Hypothalamus (tissue), 51 donors: Measurements from ENCODE around the gene ADGRV1.
"Not testable (repeated sequence)": the region's sequence is repeated elsewhere in the genome, so short reads cannot be mapped to it uniquely, and the experiment has no call there.

ENCODE experiments used
- DNase-seq, 51 donors: peaks; one replicate each; lab custom pipeline; 2025; lab: John Stamatoyannopoulos, UW

Gene ADGRV1

DNA sequence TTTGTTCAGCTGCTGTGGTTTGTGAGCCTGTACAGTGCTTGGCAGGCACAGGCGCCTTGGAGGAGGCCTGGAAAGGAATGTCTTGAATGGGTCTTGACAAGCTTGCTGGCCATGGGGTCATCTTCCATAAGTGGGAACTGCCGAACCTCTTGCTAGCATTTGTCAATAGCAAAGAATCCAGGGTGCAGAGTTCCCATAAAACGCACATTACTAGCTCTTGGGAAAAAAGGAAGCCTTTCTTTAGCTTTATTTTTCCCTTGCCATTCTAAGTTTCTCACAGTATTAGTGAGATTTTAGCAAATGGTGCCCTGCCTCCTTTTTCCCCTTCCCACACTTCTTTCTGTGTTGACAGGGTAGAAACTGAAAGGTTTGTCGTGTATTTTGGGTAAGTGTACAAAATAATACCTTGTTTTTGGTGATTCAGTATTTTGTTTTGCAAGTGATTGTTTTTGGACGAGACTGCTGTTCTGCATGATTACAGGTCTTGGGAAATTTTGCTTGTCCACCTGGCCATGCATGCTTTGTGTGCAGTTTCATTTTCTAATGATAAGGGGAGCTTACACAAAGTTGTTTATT, 82.0 kb downstream of the ADGRV1 start:
- peak in 15 of 51 donors; percentile 1 to 23 (median 5) for DNase-seq

DNA sequence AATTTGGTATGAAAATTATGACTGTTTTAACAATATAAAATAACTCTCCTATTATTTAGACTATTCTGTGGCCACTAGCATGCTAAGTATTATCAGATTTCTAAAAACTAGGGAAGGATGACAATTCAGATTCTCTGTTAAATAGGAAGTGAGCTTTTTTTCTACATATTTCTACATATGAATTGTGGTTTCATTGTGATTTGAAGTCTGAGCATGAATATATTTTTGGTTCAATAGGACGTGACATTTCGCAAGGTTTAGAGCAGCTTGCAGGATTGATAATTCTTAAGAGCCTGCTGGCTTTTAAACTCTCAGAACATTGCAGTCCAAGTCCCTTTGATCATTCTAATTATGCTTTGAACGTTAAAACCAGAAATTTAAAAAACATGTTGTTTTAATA, 82.9 kb downstream of the ADGRV1 start:
- no peak for DNase-seq

DNA sequence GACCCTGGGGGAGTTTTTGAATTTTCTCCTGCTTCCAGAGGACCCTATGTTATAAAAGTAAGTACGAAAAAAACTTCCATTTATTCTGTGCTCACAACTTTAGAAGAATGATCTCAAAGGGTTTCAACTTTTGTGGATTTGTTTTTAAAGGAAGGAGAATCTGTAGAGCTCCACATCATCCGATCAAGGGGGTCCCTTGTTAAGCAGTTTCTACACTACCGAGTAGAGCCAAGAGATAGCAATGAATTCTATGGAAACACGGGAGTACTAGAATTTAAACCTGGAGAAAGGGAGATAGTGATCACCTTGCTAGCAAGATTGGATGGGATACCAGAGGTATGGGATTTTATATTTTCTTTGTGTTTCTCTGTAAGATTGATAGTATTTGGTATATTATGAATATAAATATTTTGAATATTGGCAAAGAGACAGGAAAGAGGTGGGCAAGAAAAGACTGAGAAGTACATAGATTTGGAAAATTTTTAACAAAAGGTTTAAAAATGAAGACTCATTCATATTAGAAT, 84.2 kb downstream of the ADGRV1 start:
- no peak for DNase-seq

DNA sequence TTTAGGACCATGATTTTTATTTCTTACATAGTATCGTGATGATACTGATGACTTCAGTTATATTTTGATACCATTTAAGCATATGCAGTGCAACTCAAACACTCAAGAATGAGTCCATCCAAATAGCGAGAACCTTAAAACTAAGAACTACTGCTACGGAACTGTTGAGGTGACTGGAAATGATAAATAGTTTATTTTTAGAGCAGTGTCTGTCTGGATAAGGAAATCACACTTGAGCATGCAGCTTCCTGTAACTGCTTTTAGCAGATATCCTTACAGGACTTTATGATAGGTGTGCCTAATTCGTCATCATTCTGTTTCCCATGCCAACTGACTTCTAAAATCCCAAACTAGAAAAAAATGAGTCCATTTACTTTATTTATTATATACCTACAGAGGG, 85.5 kb downstream of the ADGRV1 start:
- peak in 1 of 51 donors; percentile 7 for DNase-seq

DNA sequence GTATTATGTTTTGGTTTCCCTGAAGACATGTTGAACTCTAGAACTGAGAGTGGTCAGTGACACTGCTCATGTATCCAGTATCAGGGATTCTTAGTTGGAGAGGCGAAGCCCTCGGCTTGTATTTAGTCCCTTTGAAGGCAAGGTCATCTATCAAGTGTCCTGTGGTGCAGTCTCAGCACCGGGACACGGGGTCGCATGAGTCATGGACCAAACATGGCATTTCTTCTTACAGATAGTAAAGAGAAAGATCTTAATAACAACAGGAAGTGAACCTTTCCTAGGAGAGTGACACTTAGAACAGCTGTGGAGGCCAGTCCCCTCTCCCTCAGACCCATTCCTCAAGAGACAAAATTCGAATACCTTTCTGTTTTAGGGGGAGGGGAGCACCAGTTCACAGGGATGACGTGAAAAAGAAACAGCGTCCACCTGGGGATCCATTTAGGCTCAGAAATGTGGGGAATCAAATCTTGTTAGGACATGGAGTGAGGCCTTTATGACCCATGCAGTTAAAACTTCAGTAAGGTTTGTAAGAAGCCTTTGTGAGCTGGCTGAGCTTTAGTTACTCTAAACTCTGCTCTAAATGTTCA, 86.5 kb downstream of the ADGRV1 start:
- no peak for DNase-seq

DNA sequence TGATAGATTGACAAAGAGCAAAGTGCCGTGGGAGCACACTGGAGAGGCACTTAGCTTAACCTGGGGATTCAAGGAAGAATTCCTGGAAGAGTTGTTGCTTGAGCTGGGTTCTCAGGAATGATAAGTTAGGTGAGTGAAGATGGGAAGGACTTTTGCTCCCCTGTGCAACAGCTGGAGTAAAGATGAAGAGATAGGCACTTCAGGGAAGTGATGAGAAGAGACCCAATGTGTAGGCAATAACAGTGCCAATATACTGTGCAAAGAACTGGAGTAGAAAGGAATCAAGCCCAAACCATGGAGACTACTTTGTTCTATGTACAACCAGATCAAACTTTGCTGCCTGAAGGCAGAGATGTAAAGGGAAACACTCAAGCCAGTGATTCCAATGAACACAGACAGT, 92.2 kb downstream of the ADGRV1 start:
- DNase-seq = no peak

GRCh38 chr5:90654215-90654614, 95.6 kb downstream of the ADGRV1 start:
- DNase-seq = no peak

DNA sequence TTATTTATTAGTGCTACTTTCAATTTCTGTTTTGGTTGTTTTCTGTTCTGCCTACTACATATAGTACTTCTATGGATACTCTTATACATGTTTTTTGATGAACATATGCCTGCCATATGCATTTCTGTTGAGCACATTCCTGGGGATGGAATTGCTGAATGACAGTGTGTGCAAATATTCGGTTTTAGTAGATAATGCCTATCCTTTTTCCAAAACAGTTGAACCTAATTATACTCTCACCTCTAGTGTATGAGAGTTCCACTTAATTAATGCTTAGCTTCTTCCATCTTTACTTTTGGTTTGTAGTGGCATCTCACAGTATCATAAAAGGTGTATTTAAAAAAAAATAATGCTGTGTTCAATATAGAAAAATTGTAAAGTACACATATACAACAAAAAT, 96.8 kb downstream of the ADGRV1 start:
- DNase-seq = no peak

- no peak for DNase-seq
These were observed 98.4 kb downstream of the ADGRV1 start for GRCh38 chr5:90657030-90657429.

DNA sequence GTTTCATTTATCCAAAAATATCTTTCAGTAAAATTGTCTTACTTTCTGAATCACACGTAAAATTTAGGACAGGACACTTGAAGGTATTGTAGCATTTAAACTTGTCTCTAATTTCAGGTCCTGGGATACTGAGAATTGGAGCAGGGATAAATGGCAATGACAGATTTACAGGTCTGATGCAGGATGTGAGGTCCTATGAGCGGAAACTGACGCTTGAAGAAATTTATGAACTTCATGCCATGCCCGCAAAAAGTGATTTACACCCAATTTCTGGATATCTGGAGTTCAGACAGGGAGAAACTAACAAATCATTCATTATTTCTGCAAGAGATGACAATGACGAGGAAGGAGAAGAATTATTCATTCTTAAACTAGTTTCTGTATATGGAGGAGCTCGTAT, 99.2 kb downstream of the ADGRV1 start:
- DNase-seq = no peak

DNA sequence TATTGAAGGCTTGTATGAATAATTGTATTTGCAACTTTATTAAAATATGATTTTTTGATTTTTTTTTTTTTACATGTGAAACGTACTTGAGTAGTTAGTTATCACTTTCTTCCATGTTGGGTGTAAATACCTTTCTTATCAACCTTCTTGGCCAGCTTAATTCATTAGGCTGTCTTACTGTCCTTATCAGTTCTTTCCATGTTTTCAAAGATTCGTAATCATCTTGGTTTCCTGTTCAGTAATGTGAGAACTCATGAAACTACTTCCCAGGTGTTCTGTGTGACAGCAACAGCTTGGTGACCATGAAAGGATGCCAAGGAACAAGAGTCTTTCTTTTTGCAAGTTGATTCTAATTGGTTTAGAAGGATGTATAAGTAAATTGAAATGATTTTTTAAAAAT, 100.0 kb downstream of the ADGRV1 start:
- no peak for DNase-seq

DNA sequence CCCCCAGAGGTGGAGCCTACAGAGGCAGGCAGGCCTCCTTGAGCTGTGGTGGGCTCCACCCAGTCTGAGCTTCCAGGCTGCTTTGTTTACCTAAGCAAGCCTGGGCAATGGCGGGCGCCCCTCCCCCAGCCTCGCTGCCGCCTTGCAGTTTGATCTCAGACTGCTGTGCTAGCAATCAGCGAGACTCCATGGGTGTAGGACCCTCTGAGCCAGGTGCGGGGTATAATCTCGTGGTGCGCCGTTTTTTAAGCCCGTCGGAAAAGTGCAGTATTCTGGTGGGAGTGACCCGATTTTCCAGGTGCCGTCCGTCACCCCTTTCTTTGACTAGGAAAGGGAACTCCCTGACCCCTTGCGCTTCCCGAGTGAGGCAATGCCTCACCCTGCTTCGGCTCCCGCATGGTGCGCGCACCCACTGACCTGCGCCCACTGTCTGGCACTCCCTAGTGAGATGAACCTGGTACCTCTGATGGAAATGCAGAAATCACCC, 109.5 kb downstream of the ADGRV1 start:
- DNase-seq = not testable (repeated sequence)

DNA sequence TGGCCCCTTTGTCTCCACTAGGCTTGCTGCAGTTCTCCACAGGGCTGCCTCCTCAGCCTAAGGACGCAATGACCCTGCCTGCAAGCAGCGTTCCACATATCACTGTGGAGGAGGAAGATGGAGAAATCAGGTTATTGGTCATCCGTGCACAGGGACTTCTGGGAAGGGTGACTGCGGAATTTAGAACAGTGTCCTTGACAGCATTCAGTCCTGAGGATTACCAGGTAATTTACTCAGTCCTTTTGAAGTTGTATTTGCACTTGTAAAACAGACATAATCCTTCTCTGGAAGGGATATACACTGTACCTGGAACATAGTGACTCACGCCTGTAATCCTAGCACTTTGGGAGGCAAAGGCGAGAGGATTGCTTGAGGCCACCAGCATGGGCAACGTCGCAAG, 116.6 kb downstream of the ADGRV1 start:
- peak in 1 of 51 donors; percentile 3 for DNase-seq

DNA sequence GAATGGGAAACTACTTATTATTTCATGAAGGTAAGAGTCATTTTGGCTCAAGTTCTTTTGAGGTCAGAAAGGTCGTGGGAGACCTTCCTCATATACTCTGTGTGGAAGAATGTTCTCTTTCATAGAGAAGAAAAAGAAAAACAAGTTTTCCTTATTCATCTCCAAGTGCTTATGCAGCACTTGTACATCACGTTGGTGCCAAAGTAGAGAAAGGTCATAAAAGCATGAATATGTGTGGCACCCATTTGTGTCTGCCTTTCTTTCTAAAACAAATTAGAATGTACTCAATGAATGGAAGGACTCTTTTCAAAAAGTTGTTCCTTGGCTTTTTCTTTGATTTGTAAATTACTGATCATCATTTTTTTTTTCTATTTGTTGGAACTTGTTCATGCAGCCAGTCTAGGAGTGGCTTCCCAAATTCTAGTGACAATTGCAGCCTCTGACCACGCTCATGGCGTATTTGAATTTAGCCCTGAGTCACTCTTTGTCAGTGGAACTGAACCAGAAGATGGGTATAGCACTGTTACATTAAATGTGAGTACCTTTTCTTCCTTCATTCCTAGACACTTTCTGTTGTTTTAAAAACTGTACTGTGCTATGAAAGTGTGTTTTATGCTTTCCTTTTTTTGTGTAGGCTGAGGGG, 122.4 kb downstream of the ADGRV1 start:
- peak in 2 of 51 donors; percentile 18 to 22 for DNase-seq

- no peak for DNase-seq
These were observed 123.7 kb downstream of the ADGRV1 start for GRCh38 chr5:90682278-90682677.

DNA sequence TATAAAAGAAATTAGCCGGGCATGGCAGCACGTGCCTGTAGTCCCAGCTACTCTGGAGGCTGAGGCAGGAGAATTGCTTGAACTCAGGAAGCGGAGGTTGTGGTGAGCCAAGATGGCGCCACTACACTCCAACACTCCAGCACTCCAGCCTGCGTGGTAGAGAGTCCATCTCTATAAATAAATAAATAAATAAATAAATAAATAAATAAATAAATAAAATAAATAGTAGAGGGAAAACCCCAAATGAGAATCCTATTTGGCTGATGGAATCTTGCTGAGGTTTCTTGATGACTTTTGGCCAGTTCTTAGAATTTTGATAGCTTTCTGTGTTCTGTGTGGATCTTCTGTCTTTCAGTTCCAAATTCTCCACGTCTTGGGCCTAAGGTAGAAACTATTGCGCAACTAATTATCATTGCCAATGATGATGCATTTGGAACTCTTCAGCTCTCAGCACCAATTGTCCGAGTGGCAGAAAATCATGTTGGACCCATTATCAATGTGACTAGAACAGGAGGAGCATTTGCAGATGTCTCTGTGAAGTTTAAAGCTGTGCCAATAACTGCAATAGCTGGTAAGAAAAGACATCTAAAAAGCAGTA, 126.9 kb downstream of the ADGRV1 start:
- DNase-seq = no peak

DNA sequence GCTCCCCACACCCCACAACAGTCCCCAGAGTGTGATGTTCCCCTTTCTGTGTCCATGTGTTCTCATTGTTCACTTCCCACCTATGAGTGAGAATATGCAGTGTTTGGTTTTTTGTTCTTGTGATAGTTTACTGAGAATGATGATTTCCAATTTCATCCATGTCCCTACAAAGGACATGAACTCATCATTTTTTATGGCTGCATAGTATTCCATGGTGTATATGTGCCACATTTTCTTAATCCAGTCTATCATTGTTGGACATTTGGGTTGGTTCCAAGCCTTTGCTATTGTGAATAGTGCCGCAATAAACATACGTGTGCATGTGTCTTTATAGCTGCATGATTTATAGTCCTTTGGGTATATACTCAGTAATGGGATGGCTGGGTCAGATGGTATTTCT, 127.8 kb downstream of the ADGRV1 start:
- not testable (repeated sequence) for DNase-seq

DNA sequence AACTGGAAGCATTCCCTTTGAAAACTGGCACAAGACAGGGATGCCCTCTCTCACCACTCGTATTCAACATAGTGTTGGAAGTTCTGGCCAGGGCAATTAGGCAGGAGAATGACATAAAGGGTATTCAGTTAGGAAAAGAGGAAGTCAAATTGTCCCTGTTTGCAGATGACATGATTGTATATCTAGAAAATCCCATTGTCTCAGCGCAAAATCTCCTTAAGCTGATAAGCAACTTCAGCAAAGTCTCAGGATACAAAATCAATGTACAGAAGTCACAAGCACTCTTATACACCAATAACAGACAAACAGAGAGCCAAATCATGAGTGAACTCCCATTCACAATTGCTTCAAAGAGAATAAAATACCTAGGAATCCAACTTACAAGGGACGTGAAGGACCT, 128.9 kb downstream of the ADGRV1 start:
- DNase-seq = not testable (repeated sequence)

DNA sequence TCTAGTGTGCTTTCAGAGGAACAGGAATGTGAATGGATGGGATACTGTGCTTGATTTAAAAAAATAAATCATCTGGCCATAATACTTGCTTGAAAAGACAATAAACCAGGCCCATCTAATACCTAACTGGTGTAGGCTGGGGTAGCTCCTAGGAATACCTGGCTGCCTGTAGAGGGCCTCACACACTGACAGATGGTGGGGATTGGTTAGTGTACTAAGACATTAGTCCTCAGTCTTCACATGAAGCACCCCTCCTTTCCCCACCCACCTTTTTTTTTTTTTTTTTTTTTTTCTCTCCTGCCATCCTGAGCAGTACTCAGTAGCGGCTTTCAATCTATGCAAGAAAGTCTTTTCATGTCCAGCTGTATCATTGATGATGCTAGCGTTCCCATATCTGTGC, 130.5 kb downstream of the ADGRV1 start:
- no peak for DNase-seq

DNA sequence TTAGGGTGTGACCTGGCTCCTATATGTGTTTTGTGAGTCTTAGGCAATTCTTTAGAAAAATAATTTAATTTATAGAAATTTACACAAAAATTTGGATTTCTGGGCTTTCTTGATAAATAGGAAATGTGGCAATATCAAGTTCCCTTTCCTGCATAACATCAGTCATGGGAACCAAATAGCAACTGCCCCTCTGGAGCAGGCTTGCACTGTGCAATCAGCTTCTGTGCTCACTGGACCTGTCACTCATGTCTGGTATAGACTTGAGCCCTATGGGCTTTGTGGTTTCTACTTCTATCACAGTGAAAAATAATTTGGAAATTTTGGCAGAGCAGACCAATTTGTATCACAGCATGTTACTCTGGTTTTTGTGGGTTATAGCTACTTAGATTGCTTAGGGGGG, 131.7 kb downstream of the ADGRV1 start:
- DNase-seq = no peak

DNA sequence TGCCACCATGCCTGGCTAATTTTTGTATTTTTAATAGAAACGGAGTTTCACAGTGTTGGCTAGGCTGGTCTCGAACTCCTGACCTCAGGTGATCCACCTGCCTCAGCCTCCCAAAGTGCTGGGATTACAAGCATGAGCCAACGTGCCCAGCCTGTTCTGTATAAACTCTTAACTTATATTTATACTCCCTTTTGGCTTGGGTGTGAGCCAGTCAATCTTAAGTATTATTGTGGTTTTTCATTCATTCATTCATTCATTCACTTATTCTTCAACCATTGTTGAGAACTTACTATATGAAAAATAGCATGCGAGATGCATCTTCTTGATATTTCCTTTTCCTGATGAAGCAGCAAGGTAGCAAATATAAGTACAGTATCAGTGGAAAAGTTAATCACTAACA, 132.9 kb downstream of the ADGRV1 start:
- no peak for DNase-seq

DNA sequence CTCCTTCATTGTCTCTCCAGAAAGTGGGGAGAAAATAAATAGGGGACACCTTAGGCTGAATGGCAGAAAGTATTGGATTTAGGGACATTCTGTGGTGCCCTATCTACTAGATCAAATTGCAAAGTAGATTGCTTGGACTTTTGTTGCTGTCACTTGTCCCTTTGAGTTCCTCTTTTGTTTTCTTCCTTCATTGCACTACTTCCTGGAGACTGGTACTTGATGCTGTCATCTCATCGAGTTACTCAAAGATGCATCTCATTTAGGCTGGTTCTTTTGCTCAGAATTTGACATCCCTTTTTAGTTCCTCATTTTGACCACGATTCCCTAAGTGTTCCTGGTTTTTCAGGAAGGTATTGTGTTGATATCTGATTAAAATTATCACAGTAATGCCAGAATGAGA, 137.6 kb downstream of the ADGRV1 start:
- no peak for DNase-seq
